Measurements from ENCODE around the gene RGS6. TPM values are rescaled to one million over a fixed set of nuclear protein-coding genes. Genes with fewer than 3 reads are reported as not detected.
"Not testable (repeated sequence)": the region's sequence is repeated elsewhere in the genome, so short reads cannot be mapped to it uniquely, and the experiment has no call there.

The RGS6 gene
- total and polyA plus RNA-seq, 2 of the 4 experiments (the other 2 are of a cell fraction): not detected

- H4K5ac ChIP-seq (ENCODE audit: low read depth, low read length): no peak overlapping the region
- no peak overlapping the region for H4K91ac ChIP-seq (ENCODE audit: insufficient read depth, low read depth, low read length)
- intact Hi-C loops (cut with micrococcal nuclease) (no loop called here), in situ Hi-C loops (cut with MboI; ENCODE audit: low sequenced_read_pairs) (no loop called here), dilution Hi-C loops (cut with HindIII; ENCODE audit: low sequenced_read_pairs, unreplicated experiment) (no loop called here)
- no TSS peak for BruUV-seq (replicated peaks)
- TF ChIP-seq MAZ (IDR thresholded peaks at IDR 0.05; ENCODE audit: borderline replicate concordance, low read depth, low read length): no peak
- H3K9me3 ChIP-seq (ENCODE audit: control insufficient read depth, insufficient read depth, low read length): no peaks in the 10 kb centered on the region
- H3K9me1 ChIP-seq (ENCODE audit: insufficient read depth, low read length): no peaks in the 10 kb centered on the region
- H3K14ac ChIP-seq (replicated peaks; ENCODE audit: low read depth, low read length): no peak overlapping the region
- no peak overlapping the region for H2BK120ac ChIP-seq (ENCODE audit: low read depth, low read length)
- no peak overlapping the region for H3K18ac ChIP-seq (ENCODE audit: low read depth, low read length)
- no peak overlapping the region for H3K9ac ChIP-seq (ENCODE audit: low read depth, low read length)
- no peak overlapping the region for H2BK5ac ChIP-seq (ENCODE audit: low read depth, low read length, poor library complexity, severe bottlenecking)
- no peak overlapping the region for H2AFZ ChIP-seq (replicated peaks; ENCODE audit: low read length, poor library complexity)
- no peak overlapping the region for H3K4me3 ChIP-seq (ENCODE audit: insufficient read depth, low read depth, low read length)
- no peak overlapping the region for H3K27ac ChIP-seq (ENCODE audit: insufficient read depth, low read length)
- no peak overlapping the region for H2BK15ac ChIP-seq (ENCODE audit: low read depth, low read length)
- H4K8ac ChIP-seq (ENCODE audit: low read depth in 2 of 2, low read length in 2 of 2): no peak overlapping the region
- H3K4me1 ChIP-seq (ENCODE audit: control insufficient read depth, insufficient read depth, low read length): no peaks in the 10 kb centered on the region
- peaks cover 30% of the 10 kb centered on the region for H3K27me3 ChIP-seq (ENCODE audit: control insufficient read depth, insufficient read depth, low read length)
- no peaks in the 10 kb centered on the region for H3K36me3 ChIP-seq (ENCODE audit: control insufficient read depth, insufficient read depth, low read length)
- no peak overlapping the region for H2AK5ac ChIP-seq (ENCODE audit: low read depth, low read length)
- no peaks in the 10 kb centered on the region for H3K79me1 ChIP-seq (ENCODE audit: low read depth in 1 of 2, low read length in 2 of 2)
- H2AK9ac ChIP-seq (replicated peaks; ENCODE audit: low read depth, low read length, poor library complexity): no peak overlapping the region
- no peak overlapping the region for H3K56ac ChIP-seq (ENCODE audit: extremely low read depth, insufficient read depth, low read length)
- H3K23ac ChIP-seq (ENCODE audit: low read depth, low read length): no peak overlapping the region
- ATAC-seq (ENCODE audit: low read depth): no peak
- ChIA-PET CTCF (no interaction called here), POLR2A (ENCODE audit: unreplicated experiment) (no interaction called here)
- no peak overlapping the region for H2BK20ac ChIP-seq (ENCODE audit: low read depth, low read length)
- 4% methylated on average over 16 of the region's 24 CpGs; no CpG with 5 or more reads in 1 of the 2 experiments for WGBS, 2 experiments (ENCODE audit: extremely low coverage in 2 of 2, insufficient read length in 1 of 2)
- H4K20me1 ChIP-seq (ENCODE audit: insufficient read depth, low read length): no peaks in the 10 kb centered on the region
- no peak overlapping the region for H3K4ac ChIP-seq (ENCODE audit: low read depth, low read length)
- no peak overlapping the region; the same call in 1 of the 2 replicates for H3K4me2 ChIP-seq (ENCODE audit: low read depth, low read length)
- no peak for DNase-seq
Measured at GRCh38 chr14:71933001-71933587, 865 bp downstream of the RGS6 start.

- not testable (repeated sequence) for BruUV-seq (replicated peaks)
Measured at GRCh38 chr14:71938273-71938672, 6.0 kb downstream of the RGS6 start.

More at GRCh38 chr14:71938273-71938672, 6.0 kb downstream of the RGS6 start:
- H3K36me3 ChIP-seq (ENCODE audit: control insufficient read depth, insufficient read depth, low read length); H4K5ac ChIP-seq (ENCODE audit: low read depth, low read length); H4K8ac ChIP-seq (ENCODE audit: low read depth in 2 of 2, low read length in 2 of 2); H3K56ac ChIP-seq (ENCODE audit: extremely low read depth, insufficient read depth, low read length); H3K14ac ChIP-seq (replicated peaks; ENCODE audit: low read depth, low read length); H3K4me1 ChIP-seq (ENCODE audit: control insufficient read depth, insufficient read depth, low read length); H3K27ac ChIP-seq (ENCODE audit: insufficient read depth, low read length); H3K4ac ChIP-seq (ENCODE audit: low read depth, low read length); H3K9ac ChIP-seq (ENCODE audit: low read depth, low read length); H3K9me1 ChIP-seq (ENCODE audit: insufficient read depth, low read length); H3K4me3 ChIP-seq (ENCODE audit: insufficient read depth, low read depth, low read length); CTCF ChIA-PET; dilution Hi-C loops (cut with HindIII; ENCODE audit: low sequenced_read_pairs, unreplicated experiment); H4K91ac ChIP-seq (ENCODE audit: insufficient read depth, low read depth, low read length); H3K9me3 ChIP-seq (ENCODE audit: control insufficient read depth, insufficient read depth, low read length); ATAC-seq (ENCODE audit: low read depth); DNase-seq; H2AFZ ChIP-seq (replicated peaks; ENCODE audit: low read length, poor library complexity); H3K27me3 ChIP-seq (ENCODE audit: control insufficient read depth, insufficient read depth, low read length); H4K20me1 ChIP-seq (ENCODE audit: insufficient read depth, low read length); H2BK20ac ChIP-seq (ENCODE audit: low read depth, low read length); intact Hi-C loops (cut with micrococcal nuclease); H3K23ac ChIP-seq (ENCODE audit: low read depth, low read length); H3K79me1 ChIP-seq (ENCODE audit: low read depth in 1 of 2, low read length in 2 of 2); H2AK9ac ChIP-seq (replicated peaks; ENCODE audit: low read depth, low read length, poor library complexity); H3K18ac ChIP-seq (ENCODE audit: low read depth, low read length); H2BK120ac ChIP-seq (ENCODE audit: low read depth, low read length); H3K4me2 ChIP-seq (ENCODE audit: low read depth, low read length); H2BK5ac ChIP-seq (ENCODE audit: low read depth, low read length, poor library complexity, severe bottlenecking); POLR2A ChIA-PET (ENCODE audit: unreplicated experiment); H2AK5ac ChIP-seq (ENCODE audit: low read depth, low read length); in situ Hi-C loops (cut with MboI; ENCODE audit: low sequenced_read_pairs); H2BK15ac ChIP-seq (ENCODE audit: low read depth, low read length): not testable (repeated sequence)
- WGBS, 2 experiments (ENCODE audit: extremely low coverage in 2 of 2, insufficient read length in 1 of 2): 20% methylated on average over 1 of the region's 3 CpGs; no CpG with 5 or more reads in 1 of the 2 experiments
